NT2/D1 (cell line): ENCODE results near the gene ZNF723.

Experiments used
- SUZ12 ChIP-seq: IDR thresholded peaks from 2 replicates; pipeline ENCODE4 v1.6.1; 2011; ENCODE audit not compliant: insufficient read length, insufficient read depth; ENCODE audit errors: extremely low read depth
- YY1 ChIP-seq: IDR thresholded peaks from 2 replicates; pipeline ENCODE4 v1.6.1; 2011; ENCODE audit not compliant: insufficient read length, insufficient read depth

GRCh38 chr19:22882797-22883196 is 50.7 kb downstream of the ZNF723 start:
- TF ChIP-seq SUZ12 (no peak), YY1 (no peak)
